GM21723 (cell line): ENCODE data around the gene OR52I1.

Experiments used
- ATAC-seq: cut with Tn5 transposase; IDR thresholded peaks from one replicate; pipeline ENCODE4 v1.9.1; 2021; ENCODE audit warnings: mild to moderate bottlenecking, moderate library complexity; ENCODE audit not compliant: unreplicated experiment

Gene OR52I1

GRCh38 chr11:4593739-4594138 is at the start of gene OR52I1:
Gene OR52I1, plus strand, starts transcription at chr11:4594039. Its CDS starts 0 bp downstream, at chr11:4594039.
- no peak for ATAC-seq

- ATAC-seq = no peak
Measured at GRCh38 chr11:4544891-4545290, 48.9 kb upstream of the OR52I1 start, which contains the start of gene OR52M1. Gene OR52M1, plus strand, starts transcription at chr11:4545191. Its CDS starts 0 bp downstream, at chr11:4545191.

- ATAC-seq = no peak
Measured at GRCh38 chr11:4546878-4547277, 47.0 kb upstream of the OR52I1 start.

- ATAC-seq = no peak
Measured at GRCh38 chr11:4547416-4547815, 46.4 kb upstream of the OR52I1 start.

- no peak for ATAC-seq
Measured at GRCh38 chr11:4551346-4551979, 42.4 kb upstream of the OR52I1 start.

- ATAC-seq = no peak
Measured at GRCh38 chr11:4559527-4560440, 34.1 kb upstream of the OR52I1 start.

- ATAC-seq = no peak
Measured at GRCh38 chr11:4560467-4560866, 33.4 kb upstream of the OR52I1 start.

- no peak for ATAC-seq
Measured at GRCh38 chr11:4565371-4565770, 28.5 kb upstream of the OR52I1 start.

GRCh38 chr11:4569075-4569474 is 24.8 kb upstream of the OR52I1 start:
- no peak for ATAC-seq

GRCh38 chr11:4576880-4577279 is 17.0 kb upstream of the OR52I1 start:
- ATAC-seq = no peak

- no peak for ATAC-seq
Measured at GRCh38 chr11:4577761-4578160, 16.1 kb upstream of the OR52I1 start.

GRCh38 chr11:4578624-4579023 is 15.2 kb upstream of the OR52I1 start:
- ATAC-seq = no peak

GRCh38 chr11:4580124-4580523 is 13.7 kb upstream of the OR52I1 start:
- ATAC-seq = no peak

GRCh38 chr11:4581443-4581842 is 12.4 kb upstream of the OR52I1 start, which contains the start of gene OR52I2:
Gene OR52I2, plus strand, starts transcription at chr11:4581743.
- ATAC-seq = no peak

- no peak for ATAC-seq
Measured at GRCh38 chr11:4589017-4589416, 4.8 kb upstream of the OR52I1 start.

GRCh38 chr11:4605057-4605456 is 11.2 kb downstream of the OR52I1 start:
- no peak for ATAC-seq

- ATAC-seq = no peak
Measured at GRCh38 chr11:4606231-4607015, 12.6 kb downstream of the OR52I1 start.

GRCh38 chr11:4607096-4607495 is 13.3 kb downstream of the OR52I1 start:
- ATAC-seq = no peak

GRCh38 chr11:4607781-4608666 is 14.2 kb downstream of the OR52I1 start, which contains the start of gene TRIM68:
Gene TRIM68, minus strand, starts transcription at chr11:4608231. Its CDS starts 2,727 bp downstream, at chr11:4605504.
- peak; percentile 99 for ATAC-seq
